MM.1S (cell line): Measurements from ENCODE around the gene IPO11.
"Not testable (repeated sequence)": the region's sequence is repeated elsewhere in the genome, so short reads cannot be mapped to it uniquely, and the experiment has no call there.

Experiments
- DNase-seq: peaks from one replicate; pipeline ENCODE4 v3.0.0-alpha.2; 2015
- H2AFZ ChIP-seq: fragments of 300-600 bp; sonication (generic); 2 replicates; pipeline ENCODE4 v1.6.0; 2016; ENCODE audit warnings: antibody characterized with exemption, low read length
- H3F3A ChIP-seq: fragments of 300-600 bp; sonication (generic); 2 replicates; pipeline ENCODE4 v1.6.1; 2016; ENCODE audit warnings: mild to moderate bottlenecking, antibody characterized with exemption, low read length, moderate library complexity, mixed read lengths; ENCODE audit not compliant: insufficient read depth
- H3K27ac ChIP-seq: fragments of 300-600 bp; sonication (generic); 2 replicates; pipeline ENCODE4 v1.5.1; 2016; ENCODE audit warnings: mild to moderate bottlenecking, low read length
- H3K27me3 ChIP-seq: fragments of 300-600 bp; sonication (generic); replicated peaks from 2 replicates; pipeline ENCODE4 v1.6.0; 2016; ENCODE audit warnings: low read length; ENCODE audit not compliant: insufficient read depth
- H3K36me3 ChIP-seq: fragments of 300-600 bp; sonication (generic); replicated peaks from 2 replicates; pipeline ENCODE4 v1.6.1; 2016; ENCODE audit warnings: mild to moderate bottlenecking, low read length, mixed read lengths; ENCODE audit not compliant: insufficient read depth
- H3K4me1 ChIP-seq: fragments of 300-600 bp; sonication (generic); 2 replicates; pipeline ENCODE4 v1.6.1; 2016; ENCODE audit warnings: low read length, mixed read lengths
- H3K4me2 ChIP-seq: fragments of 300-600 bp; sonication (generic); 2 replicates; pipeline ENCODE4 v1.6.0; 2016; ENCODE audit warnings: low read depth, low read length
- H3K4me3 ChIP-seq: fragments of 300-600 bp; sonication (generic); 2 replicates; pipeline ENCODE4 v1.5.1; 2016; ENCODE audit warnings: low read length, mixed read lengths
- H3K79me2 ChIP-seq: fragments of 300-600 bp; sonication (generic); 2 replicates; pipeline ENCODE4 v1.6.1; 2016; ENCODE audit warnings: mixed run types, low read length, mixed read lengths
- H3K9ac ChIP-seq: fragments of 300-600 bp; sonication (generic); 2 replicates; pipeline ENCODE4 v1.6.1; 2016; ENCODE audit warnings: low read length, mixed read lengths
- H3K9me2 ChIP-seq: fragments of 300-600 bp; sonication (generic); replicated peaks from 2 replicates; pipeline ENCODE4 v1.6.1; 2016; ENCODE audit warnings: mild to moderate bottlenecking, low read length, mixed read lengths; ENCODE audit not compliant: insufficient read depth
- H3K9me3 ChIP-seq: fragments of 300-600 bp; sonication (generic); replicated peaks from 2 replicates; pipeline ENCODE4 v1.6.1; 2016; ENCODE audit warnings: mild to moderate bottlenecking, low read length, mixed read lengths; ENCODE audit not compliant: insufficient read depth
- H4K20me1 ChIP-seq: fragments of 300-600 bp; sonication (generic); 2 replicates; pipeline ENCODE4 v1.6.1; 2016; ENCODE audit warnings: mild to moderate bottlenecking, low read length, moderate library complexity, mixed read lengths; ENCODE audit not compliant: insufficient read depth
- CTCF ChIP-seq: fragments of 300-600 bp; sonication (generic); IDR thresholded peaks from 2 replicates; pipeline ENCODE4 v1.5.1; 2016; ENCODE audit warnings: antibody characterized with exemption, low read length, mixed read lengths
- EZH2 ChIP-seq: fragments of 300-600 bp; sonication (generic); optimal IDR thresholded peaks from 2 replicates; pipeline ENCODE3; 2017; ENCODE audit warnings: low read depth, mild to moderate bottlenecking, antibody characterized with exemption, low read length, mixed read lengths
- EZH2phosphoT487 ChIP-seq: fragments of 300-600 bp; sonication (generic); IDR thresholded peaks from 2 replicates; pipeline ENCODE4 v1.6.1; 2018; ENCODE audit warnings: antibody characterized with exemption, low read length

The IPO11 gene

GRCh38 chr5:62661126-62661525, 248.6 kb downstream of the IPO11 start:
- Histone ChIP-seq H3K79me2 (no peaks in the 10 kb centered on the region), H3K27ac (no peak overlapping the region), H3K27me3 (no peaks in the 10 kb centered on the region), H3K36me3 (no peaks in the 10 kb centered on the region), H3K4me2 (no peak overlapping the region), H3K9me2 (no peaks in the 10 kb centered on the region), H3F3A (no peaks in the 10 kb centered on the region), H2AFZ (no peak overlapping the region), H4K20me1 (no peaks in the 10 kb centered on the region), H3K4me3 (no peak overlapping the region), H3K9me3 (no peaks in the 10 kb centered on the region), H3K9ac (no peak overlapping the region), H3K4me1 (peaks cover 6% of the 10 kb centered on the region)
- DNase-seq: no peak
- no peak for TF ChIP-seq EZH2phosphoT487
- TF ChIP-seq EZH2: no peak

- no peak for DNase-seq
- H3K9me3 ChIP-seq: no peaks in the 10 kb centered on the region
- no peaks in the 10 kb centered on the region for H4K20me1 ChIP-seq
- no peak overlapping the region for H3K4me2 ChIP-seq
- H3K9ac ChIP-seq: no peak overlapping the region
- H3K4me3 ChIP-seq: no peak overlapping the region
- 0 out of 2 replicates have a peak overlapping the region, but pooled peaks have one; percentile 38 for H2AFZ ChIP-seq
- no peaks in the 10 kb centered on the region for H3K79me2 ChIP-seq
- peaks cover 6% of the 10 kb centered on the region for H3K4me1 ChIP-seq
- H3K27ac ChIP-seq: no peak overlapping the region
- no peaks in the 10 kb centered on the region for H3K9me2 ChIP-seq
- H3F3A ChIP-seq: no peaks in the 10 kb centered on the region
- no peak for TF ChIP-seq EZH2
- H3K36me3 ChIP-seq: no peaks in the 10 kb centered on the region
- no peaks in the 10 kb centered on the region for H3K27me3 ChIP-seq
These were observed 250.0 kb downstream of the IPO11 start for GRCh38 chr5:62662521-62662920.

- DNase-seq: no peak
- no peaks in the 10 kb centered on the region for H3K27me3 ChIP-seq
- TF ChIP-seq CTCF (no peak), EZH2phosphoT487 (no peak), EZH2 (no peak)
- no peak overlapping the region for H3K27ac ChIP-seq
- no peak overlapping the region for H3K9ac ChIP-seq
- H3K4me1 ChIP-seq: no peaks in the 10 kb centered on the region
- H3K79me2 ChIP-seq: no peaks in the 10 kb centered on the region
- no peaks in the 10 kb centered on the region for H3K36me3 ChIP-seq
- no peaks in the 10 kb centered on the region for H3K9me3 ChIP-seq
- H4K20me1 ChIP-seq: no peaks in the 10 kb centered on the region
- no peak overlapping the region for H3K4me3 ChIP-seq
- no peak overlapping the region for H2AFZ ChIP-seq
- no peak overlapping the region for H3K4me2 ChIP-seq
- H3K9me2 ChIP-seq: no peaks in the 10 kb centered on the region
- no peaks in the 10 kb centered on the region for H3F3A ChIP-seq
These were observed 258.9 kb downstream of the IPO11 start for GRCh38 chr5:62671479-62671878.

GRCh38 chr5:62676596-62676995, 264.0 kb downstream of the IPO11 start:
- not testable (repeated sequence) for H3K9me3 ChIP-seq, H3K36me3 ChIP-seq, H3K9me2 ChIP-seq, H4K20me1 ChIP-seq, H3F3A ChIP-seq, H3K27me3 ChIP-seq, H2AFZ ChIP-seq, H3K4me2 ChIP-seq, H3K79me2 ChIP-seq, DNase-seq, H3K9ac ChIP-seq, H3K27ac ChIP-seq, H3K4me3 ChIP-seq, H3K4me1 ChIP-seq
